ENCODE results near the gene PRR18. TPM values are rescaled to one million over a fixed set of nuclear protein-coding genes. Genes with fewer than 3 reads are reported as not detected.
A peak's percentile ranks its signal among the peaks of the same experiment; 100 is the strongest.

Gene PRR18
- total and polyA plus RNA-seq, 9 of the 15 experiments (the other 6 are each of a cell fraction or from before 2014, with no cell fraction given), result not detected

DNA sequence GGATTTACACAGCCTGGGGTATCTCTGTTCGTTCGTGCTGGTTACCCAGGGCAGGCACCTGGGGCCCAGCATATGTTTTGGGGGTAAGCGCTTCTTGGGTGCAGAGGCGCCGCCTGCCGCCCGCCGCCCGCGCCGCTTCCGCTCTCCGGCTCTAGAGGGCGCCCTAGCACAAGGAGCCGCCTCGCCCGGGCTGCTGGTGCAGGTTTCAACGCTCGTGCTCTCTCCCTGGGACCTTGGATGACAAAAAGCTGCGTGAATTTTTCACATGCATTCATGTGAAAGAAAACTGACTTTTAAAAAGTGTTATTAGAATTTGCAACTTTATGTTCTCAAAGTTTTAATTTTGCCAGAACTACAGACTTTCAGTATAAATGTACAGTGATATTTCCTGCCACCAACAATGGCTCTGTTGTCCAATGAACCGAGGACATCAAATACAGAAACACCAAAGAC, 32.5 kb downstream of the PRR18 start (continued):
- 0 out of 2 replicates have a peak, but pooled peaks have one; percentile 7 for TF ChIP-seq CREM (IDR thresholded peaks at IDR 0.05; ENCODE audit: low read depth)
- TF ChIP-seq MBD1 (CRISPR knock-in tag; IDR thresholded peaks at IDR 0.05), result no peak
- TF ChIP-seq SRF (CRISPR knock-in tag; IDR thresholded peaks at IDR 0.05), result no peak
- no peak for TF ChIP-seq THAP12 (CRISPR knock-in tag; IDR thresholded peaks at IDR 0.05)
- TF ChIP-seq, protein P1, sequence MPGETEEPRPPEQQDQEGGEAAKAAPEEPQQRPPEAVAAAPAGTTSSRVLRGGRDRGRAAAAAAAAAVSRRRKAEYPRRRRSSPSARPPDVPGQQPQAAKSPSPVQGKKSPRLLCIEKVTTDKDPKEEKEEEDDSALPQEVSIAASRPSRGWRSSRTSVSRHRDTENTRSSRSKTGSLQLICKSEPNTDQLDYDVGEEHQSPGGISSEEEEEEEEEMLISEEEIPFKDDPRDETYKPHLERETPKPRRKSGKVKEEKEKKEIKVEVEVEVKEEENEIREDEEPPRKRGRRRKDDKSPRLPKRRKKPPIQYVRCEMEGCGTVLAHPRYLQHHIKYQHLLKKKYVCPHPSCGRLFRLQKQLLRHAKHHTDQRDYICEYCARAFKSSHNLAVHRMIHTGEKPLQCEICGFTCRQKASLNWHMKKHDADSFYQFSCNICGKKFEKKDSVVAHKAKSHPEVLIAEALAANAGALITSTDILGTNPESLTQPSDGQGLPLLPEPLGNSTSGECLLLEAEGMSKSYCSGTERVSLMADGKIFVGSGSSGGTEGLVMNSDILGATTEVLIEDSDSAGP (CRISPR knock-in tag; IDR thresholded peaks at IDR 0.05), result no peak
- peak; percentile 65 for TF ChIP-seq BHLHE40 (IDR thresholded peaks at IDR 0.05; ENCODE audit: low read length)
- TF ChIP-seq SMC3 (conservative IDR thresholded peaks at IDR 0.05; ENCODE audit: insufficient read depth, low read depth, low read length), result peak; percentile 95
- no peak for TF ChIP-seq CHD2 (IDR thresholded peaks at IDR 0.05; ENCODE audit: low read depth, low read length)
- TF ChIP-seq, protein P2, sequence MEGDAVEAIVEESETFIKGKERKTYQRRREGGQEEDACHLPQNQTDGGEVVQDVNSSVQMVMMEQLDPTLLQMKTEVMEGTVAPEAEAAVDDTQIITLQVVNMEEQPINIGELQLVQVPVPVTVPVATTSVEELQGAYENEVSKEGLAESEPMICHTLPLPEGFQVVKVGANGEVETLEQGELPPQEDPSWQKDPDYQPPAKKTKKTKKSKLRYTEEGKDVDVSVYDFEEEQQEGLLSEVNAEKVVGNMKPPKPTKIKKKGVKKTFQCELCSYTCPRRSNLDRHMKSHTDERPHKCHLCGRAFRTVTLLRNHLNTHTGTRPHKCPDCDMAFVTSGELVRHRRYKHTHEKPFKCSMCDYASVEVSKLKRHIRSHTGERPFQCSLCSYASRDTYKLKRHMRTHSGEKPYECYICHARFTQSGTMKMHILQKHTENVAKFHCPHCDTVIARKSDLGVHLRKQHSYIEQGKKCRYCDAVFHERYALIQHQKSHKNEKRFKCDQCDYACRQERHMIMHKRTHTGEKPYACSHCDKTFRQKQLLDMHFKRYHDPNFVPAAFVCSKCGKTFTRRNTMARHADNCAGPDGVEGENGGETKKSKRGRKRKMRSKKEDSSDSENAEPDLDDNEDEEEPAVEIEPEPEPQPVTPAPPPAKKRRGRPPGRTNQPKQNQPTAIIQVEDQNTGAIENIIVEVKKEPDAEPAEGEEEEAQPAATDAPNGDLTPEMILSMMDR (IDR thresholded peaks at IDR 0.05 in 2 of 3, conservative IDR thresholded peaks at IDR 0.05 in 1 of 3; ENCODE audit: insufficient read depth in 2 of 3, low read depth in 1 of 3, low read length in 3 of 3), result peak; percentile 98 to 100 (median 100)
- TF ChIP-seq TFAP4 (CRISPR knock-in tag; IDR thresholded peaks at IDR 0.05; ENCODE audit: borderline replicate concordance), result peak; percentile 48; the same call in 1 of the 2 replicates
- TF ChIP-seq MAFG (tag; conservative IDR thresholded peaks at IDR 0.05), result no peak
- TF ChIP-seq KLF16 (IDR thresholded peaks at IDR 0.05), result peak; percentile 52; the same call in 1 of the 2 replicates
- TF ChIP-seq CTCFL (IDR thresholded peaks at IDR 0.05; ENCODE audit: borderline replicate concordance, insufficient read depth, low read depth, low read length, poor library complexity, severe bottlenecking), result peak; percentile 82
- no peak for TF ChIP-seq CBX8 (IDR thresholded peaks at IDR 0.05; ENCODE audit: borderline replicate concordance, extremely low read depth, low read depth, low read length, poor library complexity, severe bottlenecking)
- TF ChIP-seq HNRNPK (IDR thresholded peaks at IDR 0.05; ENCODE audit: low read depth, low read length, poor library complexity, severe bottlenecking), result no peak

Measured in K562 (cell line).